H1 (cell line): ENCODE data around the gene PEX14. TPM values are rescaled to one million over a fixed set of nuclear protein-coding genes. Genes with fewer than 3 reads are reported as not detected.

Source experiments
- CTCF ChIA-PET: fragments of 300-600 bp; sonication (Branson Sonifier 250); formaldehyde crosslinking; loops from one replicate; lab custom pipeline; 2021; ENCODE audit not compliant: partially characterized antibody; lab: Charles Lee
- POLR2A ChIA-PET: fragments of 300-600 bp; sonication (Branson Sonifier 250); formaldehyde crosslinking; loops from one replicate; lab custom pipeline; 2021; ENCODE audit warnings: inconsistent platforms; ENCODE audit not compliant: partially characterized antibody; lab: Charles Lee
- DNase-seq, 2 experiments: peaks; one replicate each; pipeline versions ENCODE4 v3.0.0 to v3.0.0-alpha.2; 2010 to 2022; ENCODE audit warnings: low spot score in 2 of 2, low read depth in 1 of 2, mixed read lengths in 1 of 2
- FAIRE-seq: peaks from 2 replicates; lab custom pipeline; 2011; peaks lifted over from hg19 to GRCh38; lab: Jason Lieb, UNC
- H2AFZ ChIP-seq: 2 replicates; pipeline ENCODE4 v1.8.1; 2012; ENCODE audit warnings: low read length, inconsistent platforms
- H2AK5ac ChIP-seq: 2 replicates; pipeline ENCODE4 v1.6.1; 2013; ENCODE audit warnings: low read depth, low read length
- H2BK120ac ChIP-seq: replicated peaks from 2 replicates; pipeline ENCODE3; 2013; ENCODE audit warnings: low read depth, low read length, inconsistent platforms
- H2BK12ac ChIP-seq: 2 replicates; pipeline ENCODE4 v1.6.1; 2013; ENCODE audit warnings: low read depth, low read length
- H2BK15ac ChIP-seq: 2 replicates; pipeline ENCODE4 v1.6.1; 2013; ENCODE audit warnings: low read length
- H2BK20ac ChIP-seq: 2 replicates; pipeline ENCODE4 v1.6.1; 2013; ENCODE audit warnings: low read length
- H2BK5ac ChIP-seq: 2 replicates; pipeline ENCODE4 v1.6.1; 2013; ENCODE audit warnings: low read depth, low read length
- H3K14ac ChIP-seq: 2 replicates; pipeline ENCODE4 v1.6.1; 2013; ENCODE audit warnings: inconsistent platforms; ENCODE audit not compliant: insufficient read length
- H3K18ac ChIP-seq: 2 replicates; pipeline ENCODE4 v1.6.1; 2013; ENCODE audit warnings: low read length; ENCODE audit errors: extremely low read depth
- H3K23ac ChIP-seq: 2 replicates; pipeline ENCODE4 v1.6.1; 2013; ENCODE audit warnings: inconsistent platforms; ENCODE audit not compliant: insufficient read length
- H3K23me2 ChIP-seq: 2 replicates; pipeline ENCODE4 v1.6.1; 2013; ENCODE audit warnings: low read depth, low read length
- H3K27ac ChIP-seq: 2 replicates; pipeline ENCODE4 v1.6.1; 2011; ENCODE audit warnings: low read depth, low read length, inconsistent platforms
- H3K27me3 ChIP-seq, 4 experiments: replicated peaks in 1 of 4; 1 replicate in 1 of 4; 2 replicates in 3 of 4; pipeline versions ENCODE4 v1.6.1 to v1.8.1; 2011 to 2013; ENCODE audit warnings: low read length in 3 of 4, mild to moderate bottlenecking in 3 of 4, inconsistent platforms in 2 of 4, mixed read lengths in 2 of 4, moderate library complexity in 1 of 4; ENCODE audit not compliant: control insufficient read depth in 3 of 4, insufficient read depth in 3 of 4; ENCODE audit errors: extremely low read depth in 1 of 4
- H3K36me3 ChIP-seq, 4 experiments: 2 replicates each; pipeline versions ENCODE4 v1.6.1 to v1.8.1; 2011 to 2013; ENCODE audit warnings: mild to moderate bottlenecking in 4 of 4, low read length in 3 of 4, moderate library complexity in 2 of 4, control low read depth in 1 of 4, inconsistent platforms in 1 of 4; ENCODE audit not compliant: insufficient read depth in 4 of 4, control insufficient read depth in 2 of 4
- H3K4ac ChIP-seq: replicated peaks from 2 replicates; pipeline ENCODE3; 2013; ENCODE audit warnings: low read length, low read depth, mixed read lengths, inconsistent platforms; ENCODE audit not compliant: insufficient read length
- H3K4me1 ChIP-seq, 4 experiments: replicated peaks in 1 of 4; 1 replicate in 1 of 4; 2 replicates in 3 of 4; pipeline versions ENCODE4 v1.6.1 to v1.8.1; 2011 to 2013; ENCODE audit warnings: low read length in 3 of 4, inconsistent platforms in 2 of 4, mixed read lengths in 1 of 4; ENCODE audit not compliant: insufficient read depth in 4 of 4, control insufficient read depth in 3 of 4
- H3K4me2 ChIP-seq, 2 experiments: 2 replicates each; pipeline versions ENCODE4 v1.6.1 to v1.8.1; 2011 to 2013; ENCODE audit warnings: low read depth in 2 of 2, low read length in 2 of 2, control low read depth in 1 of 2, inconsistent platforms in 1 of 2, mild to moderate bottlenecking in 1 of 2; ENCODE audit not compliant: insufficient read depth in 1 of 2
- H3K4me3 ChIP-seq, 4 experiments: fragments of 200-600, 300-600 bp in 1 of 4; sonication (generic), shearing (Covaris generic), sonication (Bioruptor Twin) in 1 of 4; 2 replicates each; pipeline versions ENCODE4 v1.5.1 to v1.8.1; 2011 to 2016; ENCODE audit warnings: low read length in 4 of 4, low read depth in 3 of 4, control low read depth in 2 of 4, inconsistent platforms in 2 of 4, mild to moderate bottlenecking in 2 of 4, mixed read lengths in 1 of 4, moderate library complexity in 1 of 4; ENCODE audit not compliant: insufficient read depth in 2 of 4; ENCODE audit errors: extremely low read depth in 1 of 4
- H3K56ac ChIP-seq: replicated peaks from 2 replicates; pipeline ENCODE3; 2013; ENCODE audit warnings: low read depth, mild to moderate bottlenecking, mixed read lengths, low read length, inconsistent platforms; ENCODE audit not compliant: insufficient read length
- H3K79me1 ChIP-seq: 2 replicates; pipeline ENCODE4 v1.6.1; 2013; ENCODE audit warnings: low read depth, low read length, control low read depth
- H3K79me2 ChIP-seq, 2 experiments: 2 replicates each; pipeline versions ENCODE4 v1.6.1 to v1.8.1; 2012 to 2013; ENCODE audit warnings: low read length in 2 of 2, mild to moderate bottlenecking in 2 of 2, inconsistent platforms in 1 of 2; ENCODE audit not compliant: insufficient read depth in 2 of 2, control insufficient read depth in 1 of 2
- H3K9ac ChIP-seq, 4 experiments: replicated peaks in 1 of 4; 1 replicate in 1 of 4; 2 replicates in 3 of 4; pipeline versions ENCODE4 v1.6.1 to v1.8.1; 2011 to 2013; ENCODE audit warnings: low read depth in 3 of 4, low read length in 3 of 4, control low read depth in 2 of 4, mild to moderate bottlenecking in 2 of 4, moderate library complexity in 2 of 4, inconsistent platforms in 1 of 4; ENCODE audit errors: extremely low read depth in 1 of 4
- H3K9me3 ChIP-seq, 2 experiments: 2 replicates each; pipeline versions ENCODE4 v1.6.1 to v1.8.1; 2012 to 2013; ENCODE audit warnings: mild to moderate bottlenecking in 2 of 2, moderate library complexity in 2 of 2, control low read depth in 1 of 2, inconsistent platforms in 1 of 2, low read depth in 1 of 2, low read length in 1 of 2, mixed read lengths in 1 of 2; ENCODE audit not compliant: insufficient read depth in 2 of 2
- H4K20me1 ChIP-seq, 2 experiments: replicated peaks in 1 of 2; 2 replicates each; pipeline versions ENCODE3 to v1.8.1; 2011 to 2013; ENCODE audit warnings: inconsistent platforms in 2 of 2, low read length in 2 of 2, mild to moderate bottlenecking in 1 of 2; ENCODE audit not compliant: insufficient read depth in 2 of 2, control insufficient read depth in 1 of 2
- H4K5ac ChIP-seq: 2 replicates; pipeline ENCODE4 v1.6.1; 2013; ENCODE audit warnings: low read length, low read depth, mixed read lengths, inconsistent platforms; ENCODE audit not compliant: insufficient read length
- H4K8ac ChIP-seq: 2 replicates; pipeline ENCODE4 v1.8.0; 2013; ENCODE audit warnings: mild to moderate bottlenecking, moderate library complexity, low read length, inconsistent platforms; ENCODE audit not compliant: insufficient read depth; ENCODE audit errors: extremely low read depth
- H4K91ac ChIP-seq: replicated peaks from 2 replicates; pipeline ENCODE3; 2013; ENCODE audit warnings: low read length, mixed read lengths, inconsistent platforms; ENCODE audit not compliant: insufficient read length
- ATF2 ChIP-seq: IDR thresholded peaks from 2 replicates; pipeline ENCODE4 v1.6.1; 2012; ENCODE audit warnings: low read length, inconsistent platforms
- CTBP2 ChIP-seq: IDR thresholded peaks from 2 replicates; pipeline ENCODE4 v1.7.0; 2011; ENCODE audit warnings: borderline replicate concordance, mild to moderate bottlenecking, moderate library complexity, mixed read lengths, low read length; ENCODE audit not compliant: insufficient read depth, insufficient read length
- EP300 ChIP-seq, 2 experiments: IDR thresholded peaks; 1 replicate in 1 of 2; 2 replicates in 1 of 2; pipeline ENCODE4 v1.6.1; 2011 to 2012; ENCODE audit warnings: low read depth in 2 of 2, low read length in 2 of 2, mild to moderate bottlenecking in 2 of 2, borderline replicate concordance in 1 of 2, inconsistent platforms in 1 of 2, moderate library complexity in 1 of 2
- KDM5A ChIP-seq: fragments of 200-600 bp; IDR thresholded peaks from 2 replicates; pipeline ENCODE4 v1.7.1; 2012; ENCODE audit warnings: mild to moderate bottlenecking, low read length, inconsistent platforms, mixed read lengths
- RBBP5 ChIP-seq: IDR thresholded peaks from 2 replicates; pipeline ENCODE4 v1.7.1; 2012; ENCODE audit warnings: low read depth, mild to moderate bottlenecking, inconsistent platforms, low read length, moderate library complexity, borderline replicate concordance
- SRF ChIP-seq: IDR thresholded peaks from 2 replicates; pipeline ENCODE4 v1.6.1; 2011; ENCODE audit warnings: mild to moderate bottlenecking, low read depth, low read length, moderate library complexity
- TAF7 ChIP-seq: optimal IDR thresholded peaks from 2 replicates; pipeline ENCODE3; 2011; ENCODE audit warnings: low read depth, mild to moderate bottlenecking, inconsistent platforms, low read length, moderate library complexity, borderline replicate concordance
- USF2 ChIP-seq: IDR thresholded peaks from 2 replicates; pipeline ENCODE4 v1.6.1; 2011; ENCODE audit warnings: low read length, improper control_type of control experiment
- WGBS, 2 experiments: shearing (Covaris generic) in 1 of 2; methylation state at CpG; one replicate each; pipeline versions ENCODE4 v1.1.6 to v1.1.7; 2013 to 2015; ENCODE audit warnings: low lambda C conversion rate in 2 of 2, mixed read lengths in 2 of 2, inconsistent platforms in 1 of 2, low coverage in 1 of 2, missing lambda C conversion rate in 1 of 2; ENCODE audit not compliant: insufficient replicate concordance in 2 of 2, insufficient coverage in 1 of 2, insufficient read length in 1 of 2; ENCODE audit errors: extremely low coverage in 1 of 2, missing lambda C conversion rate in 1 of 2; 5-methylcytosine and 5-hydroxymethylcytosine counted together
- polyA plus RNA-seq, 7 experiments: library from polyadenylated mRNA; depleted of rRNA in 3 of 7; stranded (reverse) in 5 of 7; unstranded in 2 of 7; fragments of >200 nt in 5 of 7; fragments of 200-250 nt in 2 of 7; gene quantifications; 1 replicate in 5 of 7; 2 replicates in 1 of 7; 4 replicates in 1 of 7; pipeline versions ENCODE4 v1.2.1 to v1.2.3, GENCODE V29; 2011 to 2013; ENCODE audit warnings: missing spikeins in 2 of 7, mixed read lengths in 2 of 7
- total RNA-seq: library from RNA; stranded (reverse); fragmentation: NEBNext Ultra II Directional; extraction: Animal tissue kit (Norgen Biotek cat#: 25700); gene quantifications from 2 replicates; pipeline ENCODE4 v1.2.1, GENCODE V29; 2021
- TF ChIP-seq, protein P1 (sequence below): IDR thresholded peaks from 2 replicates; pipeline ENCODE4 v1.6.1; 2012; ENCODE audit warnings: inconsistent platforms

The PEX14 gene
- total and polyA plus RNA-seq, 2 of the 8 experiments (the other 6 are each of a cell fraction or from before 2014, with no cell fraction given), result 13.0 to 19.8 TPM

- DNase-seq (no peak), FAIRE-seq (no peak)
- Histone ChIP-seq H3K23me2 (peaks cover 6% of the 10 kb centered on the region; the same call in 1 of the 2 replicates), H2BK120ac (no peak overlapping the region), H3K4me1 (peaks cover 0 to 36% (median 18%) of the 10 kb centered on the region in 4 experiments; a peak in 6 of 7 replicates), H3K9ac (no peak overlapping the region), H2BK20ac (no peak overlapping the region), H2AK5ac (no peak overlapping the region), H3K27me3 (peaks cover 7 to 33% (median 27%) of the 10 kb centered on the region in 4 experiments), H3K79me2 (no peaks in the 10 kb centered on the region), H3K56ac (no peak overlapping the region), H4K5ac (no peak overlapping the region), H2BK12ac (no peak overlapping the region), H3K23ac (no peak overlapping the region), H3K79me1 (no peaks in the 10 kb centered on the region), H3K9me3 (no peaks in the 10 kb centered on the region), H2BK5ac (no peak overlapping the region), H3K14ac (no peak overlapping the region), H3K4me3 (no peak overlapping the region), H4K91ac (no peak overlapping the region), H4K20me1 (peaks cover 0 to 4% of the 10 kb centered on the region in 2 experiments), H3K27ac (no peak overlapping the region), H4K8ac (no peak overlapping the region), H3K18ac (no peak overlapping the region), H3K4me2 (no peak overlapping the region), H2AFZ (no peak overlapping the region), H3K4ac (no peak overlapping the region), H2BK15ac (peak overlapping the region; percentile 16; the same call in 1 of the 2 replicates), H3K36me3 (no peaks in the 10 kb centered on the region)
- WGBS, 2 experiments, result 86% methylated on average over 9 of the region's 9 CpGs; no CpG with 5 or more reads in 1 of the 2 experiments
- POLR2A ChIA-PET, result no interaction called here
- CTCF ChIA-PET, result interaction anchor here (1.1 to 1.5 kb wide), 5 partner anchors 37 to 232 kb away, joined by 3 read pairs; no protein-coding TSS in a partner anchor
- TF ChIP-seq RBBP5 (no peak), CTBP2 (no peak), EP300 (IDR thresholded peaks at IDR 0.05; ENCODE audit: borderline replicate concordance in 1 of 2, low read depth in 2 of 2, low read length in 2 of 2) (no peak), SRF (no peak), KDM5A (no peak), TAF7 (no peak), USF2 (no peak), ATF2 (no peak)
- TF ChIP-seq, protein P1, sequence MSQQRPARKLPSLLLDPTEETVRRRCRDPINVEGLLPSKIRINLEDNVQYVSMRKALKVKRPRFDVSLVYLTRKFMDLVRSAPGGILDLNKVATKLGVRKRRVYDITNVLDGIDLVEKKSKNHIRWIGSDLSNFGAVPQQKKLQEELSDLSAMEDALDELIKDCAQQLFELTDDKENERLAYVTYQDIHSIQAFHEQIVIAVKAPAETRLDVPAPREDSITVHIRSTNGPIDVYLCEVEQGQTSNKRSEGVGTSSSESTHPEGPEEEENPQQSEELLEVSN, result no peak
Observed at GRCh38 chr1:10637400-10637799, 162.7 kb downstream of the PEX14 start.
